GM19193 (cell line): Measurements from ENCODE around the gene NIT2.

Source experiments
- POLR2A ChIP-seq: IDR thresholded peaks from 4 replicates; pipeline ENCODE4 v1.6.1; 2011; ENCODE audit not compliant: insufficient read depth, insufficient read length; ENCODE audit errors: extremely low read depth

The NIT2 gene

GRCh38 chr3:100401674-100402041 lies 67.1 kb downstream of the NIT2 start:
- no peak for TF ChIP-seq POLR2A

GRCh38 chr3:100402256-100402655 lies 67.7 kb downstream of the NIT2 start:
- no peak for TF ChIP-seq POLR2A

- no peak for TF ChIP-seq POLR2A
Measured at GRCh38 chr3:100402891-100403290, 68.3 kb downstream of the NIT2 start.

- no peak for TF ChIP-seq POLR2A
Measured at GRCh38 chr3:100403362-100404249, 69.0 kb downstream of the NIT2 start.

GRCh38 chr3:100404250-100404548 lies 69.6 kb downstream of the NIT2 start:
- no peak for TF ChIP-seq POLR2A

- TF ChIP-seq POLR2A = no peak
Measured at GRCh38 chr3:100407164-100407563, 72.6 kb downstream of the NIT2 start.

GRCh38 chr3:100407977-100408532 lies 73.5 kb downstream of the NIT2 start:
- TF ChIP-seq POLR2A = no peak
